ENCODE measurements around the gene DDX23.

DDX23 gene

GRCh38 chr12:48823281-48823680 is 28.7 kb downstream of the DDX23 start:
- no peak for DNase-seq (ENCODE audit: low read depth, low spot score)

DNA sequence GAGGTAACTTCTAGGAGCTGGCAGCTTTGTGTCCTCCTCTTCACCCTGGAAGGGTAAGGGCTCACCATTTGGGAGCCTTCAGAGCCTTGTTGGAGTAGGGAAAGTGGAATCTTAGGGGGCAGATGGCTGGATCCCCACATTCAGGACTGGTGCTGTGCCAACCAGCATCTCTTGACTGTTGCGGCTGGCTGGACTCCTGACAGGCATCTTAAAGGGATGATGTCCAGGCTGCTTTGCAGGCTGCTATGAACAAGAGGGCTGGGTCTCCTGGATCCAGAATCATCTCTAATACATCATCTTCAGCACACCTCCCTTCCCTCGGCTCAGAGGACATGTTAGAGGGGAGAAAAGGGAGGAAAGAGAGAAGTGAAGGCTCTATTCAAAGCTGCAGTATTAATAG is 29.3 kb downstream of the DDX23 start:
- DNase-seq (ENCODE audit: low read depth, low spot score), result no peak

- no peak for DNase-seq (ENCODE audit: low read depth, low spot score)
Observed at GRCh38 chr12:48822139-48822538, 29.8 kb downstream of the DDX23 start.

DNA sequence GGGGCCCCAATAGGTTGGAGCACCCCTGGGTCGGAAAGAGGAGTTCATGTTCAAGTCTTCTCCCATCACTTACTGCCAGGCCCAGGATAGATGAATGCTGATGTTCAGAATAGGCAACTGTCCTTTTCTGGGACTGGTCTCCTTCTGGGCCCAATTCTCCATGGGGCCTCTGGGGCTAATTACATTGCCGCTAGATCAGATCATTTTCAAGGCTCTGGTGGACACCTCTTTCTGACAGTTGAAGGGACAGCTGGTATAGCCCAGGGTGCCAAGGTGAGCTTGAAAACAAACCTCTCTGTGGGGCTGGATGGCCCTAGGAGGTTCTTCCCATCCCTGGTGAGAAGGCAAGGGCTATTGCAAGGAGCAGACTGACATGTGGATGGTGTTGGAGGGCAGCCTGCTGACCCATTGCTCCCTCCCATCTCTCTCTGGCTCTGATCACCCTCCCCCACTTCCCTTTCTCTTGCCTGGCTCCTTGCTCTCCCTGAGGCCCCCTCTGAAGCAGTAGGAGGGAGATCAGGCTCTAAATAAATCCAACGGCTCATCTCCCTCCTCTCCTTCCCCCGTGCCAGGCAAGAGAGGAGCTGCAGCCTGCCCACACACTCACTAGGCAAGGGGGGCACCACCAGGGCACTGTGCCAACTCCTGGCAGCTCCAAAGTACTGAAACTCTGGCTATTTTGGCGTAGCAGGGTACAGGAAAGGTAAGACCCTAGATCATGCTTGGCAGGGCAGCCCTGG is 31.8 kb downstream of the DDX23 start:
- DNase-seq (ENCODE audit: low read depth, low spot score), result no peak

- peak; percentile 58 for DNase-seq (ENCODE audit: low read depth, low spot score)
Observed at GRCh38 chr12:48818831-48819590, 33.0 kb downstream of the DDX23 start.

DNA sequence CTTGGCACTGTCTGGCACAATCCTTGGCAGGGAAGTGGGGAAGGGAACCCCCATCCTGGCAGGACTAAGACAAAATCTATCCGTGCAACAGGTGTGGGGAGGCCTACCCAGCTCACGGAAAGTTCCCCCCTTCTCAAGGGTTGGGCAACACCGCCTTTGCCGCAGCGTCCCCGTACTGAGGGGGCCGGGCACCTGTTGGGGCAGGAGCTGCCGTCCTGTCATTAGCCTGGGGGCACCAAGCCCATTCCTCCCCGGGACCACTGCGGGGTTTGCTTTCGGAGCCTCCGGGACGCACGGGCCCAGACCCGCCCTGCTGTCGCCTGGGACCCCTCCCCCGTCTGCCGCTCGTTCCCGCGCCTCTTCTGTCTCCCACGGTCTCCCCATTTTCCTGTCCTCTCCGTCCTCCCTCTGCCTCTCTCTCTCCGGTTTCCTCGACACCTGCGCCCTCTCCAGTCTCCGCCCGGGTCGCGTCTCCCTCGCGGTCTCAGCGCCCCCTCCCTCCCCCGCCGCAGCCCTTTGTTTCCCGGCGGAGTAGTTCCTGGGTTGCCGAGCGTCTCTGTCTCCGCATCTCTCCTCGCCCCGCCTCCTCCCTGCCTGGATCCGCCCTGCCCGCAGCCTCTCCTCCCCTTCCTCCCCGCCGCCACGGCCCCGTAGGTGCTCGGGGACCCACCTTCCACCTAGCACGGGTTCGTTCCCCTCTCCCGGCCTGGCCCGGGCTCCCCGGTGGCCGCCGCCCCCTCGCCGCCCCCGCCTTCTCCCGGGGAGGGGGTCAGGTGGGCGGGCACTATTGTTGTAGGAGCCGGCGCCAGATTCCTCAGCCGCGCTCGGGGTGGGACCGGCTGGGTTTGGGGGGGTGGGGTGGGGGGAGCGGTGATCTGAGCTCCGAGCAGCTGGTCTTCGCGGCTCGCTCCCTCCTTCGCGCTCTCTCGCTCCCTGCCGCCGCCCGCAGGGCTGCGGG is 33.8 kb downstream of the DDX23 start, which contains the start of gene CACNB3:
Gene CACNB3 (plus strand): TSS at position 624 of the 958 bp plus-strand sequence. CDS start 434 bp downstream, outside the sequence.
- DNase-seq (ENCODE audit: low read depth, low spot score), result peak; percentile 84

GRCh38 chr12:48816143-48816854 is 35.7 kb downstream of the DDX23 start:
- DNase-seq (ENCODE audit: low read depth, low spot score), result peak; percentile 34

DNA sequence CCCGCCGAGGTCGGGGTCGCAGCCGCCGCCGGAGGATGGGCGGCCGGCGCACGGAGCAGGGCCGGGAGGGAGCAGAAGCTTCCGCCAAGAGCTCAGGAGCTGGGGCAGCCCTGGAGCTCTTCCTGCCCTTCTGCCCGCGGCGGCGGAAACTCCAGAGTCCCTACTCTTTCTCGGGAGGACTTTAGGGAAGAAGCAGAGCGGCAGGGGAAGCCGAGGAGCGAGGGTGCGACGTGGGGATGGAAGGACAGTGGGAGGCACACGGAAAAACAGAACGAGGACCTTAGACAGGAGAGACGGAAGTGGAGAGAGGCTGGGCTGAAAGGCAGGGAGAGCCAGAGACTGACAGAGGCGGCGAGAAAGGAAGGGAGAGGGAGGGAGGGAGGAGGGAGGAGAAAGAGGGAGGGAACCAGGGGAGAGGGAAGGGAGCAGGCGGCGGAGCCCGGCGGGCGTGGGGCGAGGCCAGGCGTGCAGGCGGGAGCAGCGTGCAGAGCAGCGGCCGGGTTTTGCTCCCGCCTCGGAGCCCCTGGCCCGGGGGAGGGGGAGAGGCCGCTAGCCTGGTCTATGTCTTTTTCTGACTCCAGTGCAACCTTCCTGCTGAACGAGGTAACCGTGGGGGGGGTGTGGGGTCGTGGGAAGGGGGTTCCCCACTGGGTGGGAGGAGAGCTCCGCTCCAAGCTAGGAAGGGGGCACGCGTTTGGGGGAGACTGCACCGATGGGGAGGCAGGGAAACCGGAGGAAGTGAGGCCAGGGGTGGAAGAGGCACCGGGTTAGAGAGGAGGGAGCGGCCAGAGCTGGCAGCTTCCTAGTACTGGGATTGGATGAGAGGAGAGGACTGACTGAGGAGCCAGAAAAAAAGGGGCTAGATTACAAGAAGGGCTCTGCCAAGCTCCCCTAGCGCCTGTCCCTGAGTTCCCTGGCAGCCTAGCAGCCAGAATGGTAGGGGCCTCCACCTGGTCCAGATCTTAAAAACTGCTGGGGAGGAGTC is 36.5 kb downstream of the DDX23 start:
- DNase-seq (ENCODE audit: low read depth, low spot score), result peak; percentile 91

- DNase-seq (ENCODE audit: low read depth, low spot score), result peak; percentile 94
Observed at GRCh38 chr12:48814262-48815125, 37.5 kb downstream of the DDX23 start.

DNA sequence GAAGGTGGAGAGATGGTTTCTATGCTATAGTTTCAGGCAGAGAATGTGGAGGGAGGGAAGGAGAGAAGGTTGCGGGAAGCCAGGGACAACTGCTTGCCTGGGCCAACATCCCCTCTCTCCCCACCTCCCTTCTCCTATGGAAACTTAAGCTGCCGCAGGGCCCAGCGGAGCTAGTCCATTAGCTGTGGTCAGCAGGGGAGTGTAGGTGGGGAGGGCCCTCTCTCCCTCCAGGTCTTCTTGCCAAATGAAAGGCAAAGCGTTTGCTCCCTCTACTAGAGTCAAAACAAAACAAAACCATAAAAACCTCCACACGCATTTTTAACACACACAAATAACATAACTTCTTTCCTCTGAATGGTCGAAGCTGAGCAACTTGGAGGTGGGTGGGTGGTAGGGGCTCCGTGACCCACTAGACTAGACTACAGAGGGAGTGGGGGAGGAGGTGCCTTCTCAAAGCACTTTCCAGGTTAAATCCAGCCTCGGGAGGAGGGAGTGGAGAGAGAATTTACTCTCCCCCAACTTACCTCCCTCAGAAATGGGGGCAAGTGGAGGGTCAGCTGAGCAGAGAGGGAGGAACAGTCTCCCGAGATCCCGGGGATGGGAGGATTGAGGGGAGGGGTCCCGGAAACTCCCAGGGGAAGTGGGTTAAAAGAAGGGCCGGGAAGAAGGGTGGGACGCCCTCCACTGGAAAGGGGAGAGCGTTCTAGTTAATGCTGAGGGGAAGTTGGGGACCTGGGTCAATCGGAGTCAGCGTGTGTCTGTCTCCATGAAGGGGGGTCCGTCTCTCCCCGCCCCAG is 38.3 kb downstream of the DDX23 start:
- DNase-seq (ENCODE audit: low read depth, low spot score), result peak; percentile 67

GRCh38 chr12:48812389-48812788 is 39.6 kb downstream of the DDX23 start:
- no peak for DNase-seq (ENCODE audit: low read depth, low spot score)

- no peak for DNase-seq (ENCODE audit: low read depth, low spot score)
Observed at GRCh38 chr12:48811437-48812090, 40.4 kb downstream of the DDX23 start.

GRCh38 chr12:48810903-48811431 is 41.0 kb downstream of the DDX23 start:
- peak; percentile 79 for DNase-seq (ENCODE audit: low read depth, low spot score)

GRCh38 chr12:48807981-48808380 is 44.0 kb downstream of the DDX23 start:
- no peak for DNase-seq (ENCODE audit: low read depth, low spot score)

DNA sequence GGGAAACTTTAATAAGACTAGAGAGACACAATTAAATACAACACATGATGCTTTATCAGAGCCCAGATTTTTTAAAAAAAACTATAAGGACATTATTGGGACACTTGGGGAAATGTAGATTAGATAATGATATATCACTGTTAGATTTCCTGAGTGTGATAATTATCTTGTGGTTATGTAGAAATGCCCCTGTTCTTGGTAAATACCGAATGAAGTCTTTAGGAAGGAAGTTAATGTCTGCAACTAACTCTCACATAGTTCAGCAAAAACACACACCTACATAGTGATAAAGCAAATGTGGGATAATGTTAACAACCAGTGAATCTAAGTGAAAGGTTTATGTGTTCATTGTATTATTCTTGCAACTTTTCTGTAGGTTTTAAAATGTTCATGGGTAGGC is 48.3 kb downstream of the DDX23 start:
- DNase-seq (ENCODE audit: low read depth, low spot score), result no peak

DNA sequence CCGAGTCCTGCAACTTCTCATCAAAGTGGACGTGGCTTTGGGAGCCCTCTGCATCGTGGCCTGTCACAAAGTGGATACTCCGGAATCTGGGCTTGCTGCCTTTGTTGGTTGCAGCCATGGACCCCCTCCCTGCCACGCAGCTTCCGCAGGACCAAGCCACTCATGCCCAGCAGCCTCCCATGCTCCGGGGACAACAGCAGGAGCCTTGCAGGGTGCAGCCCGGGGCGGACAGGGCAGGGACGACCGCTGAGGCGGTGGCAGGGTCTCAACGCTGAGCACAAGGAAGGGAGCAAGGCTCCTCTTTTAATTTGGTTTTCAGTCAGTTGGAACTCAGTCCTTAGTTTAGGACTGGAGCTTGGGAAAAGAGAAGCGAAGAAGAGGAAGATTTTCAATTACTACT is 51.0 kb downstream of the DDX23 start:
- DNase-seq (ENCODE audit: low read depth, low spot score), result no peak

GRCh38 chr12:48800457-48800856 is 51.5 kb downstream of the DDX23 start:
- no peak for DNase-seq (ENCODE audit: low read depth, low spot score)

All from astrocyte of the hippocampus (primary cell).